ENCODE measurements around the gene WDR13.
A peak's percentile ranks its signal among the peaks of the same experiment; 100 is the strongest.
"Not testable (repeated sequence)": the region's sequence is repeated elsewhere in the genome, so short reads cannot be mapped to it uniquely, and the experiment has no call there.

WDR13 gene

GRCh38 chrX:48597353-48598264 lies at the start of gene WDR13:
Gene WDR13 (plus strand): TSS chrX:48597492. CDS start chrX:48597997, 505 bp downstream.
- peak; percentile 94 for DNase-seq

- no peak for DNase-seq
Observed at GRCh38 chrX:48548871-48549270, 48.4 kb upstream of the WDR13 start.

- DNase-seq = not testable (repeated sequence)
Observed at GRCh38 chrX:48555731-48556325, 41.5 kb upstream of the WDR13 start.

- DNase-seq = no peak
Observed at GRCh38 chrX:48558271-48558670, 39.0 kb upstream of the WDR13 start.

- no peak for DNase-seq
Observed at GRCh38 chrX:48559636-48560035, 37.7 kb upstream of the WDR13 start.

GRCh38 chrX:48560056-48560455 lies 37.2 kb upstream of the WDR13 start:
- DNase-seq = no peak

- DNase-seq = no peak
Observed at GRCh38 chrX:48560681-48561080, 36.6 kb upstream of the WDR13 start.

- no peak for DNase-seq
Observed at GRCh38 chrX:48569958-48570357, 27.3 kb upstream of the WDR13 start.

GRCh38 chrX:48573690-48574269 lies 23.5 kb upstream of the WDR13 start:
- peak; percentile 35 for DNase-seq

GRCh38 chrX:48574270-48575266 lies 22.7 kb upstream of the WDR13 start, which contains the start of gene RBM3:
Gene RBM3 (plus strand): TSS chrX:48574484. CDS start chrX:48575181, 697 bp downstream.
- peak; percentile 96 for DNase-seq

- no peak for DNase-seq
Observed at GRCh38 chrX:48575642-48576041, 21.6 kb upstream of the WDR13 start.

GRCh38 chrX:48576108-48576507 lies 21.2 kb upstream of the WDR13 start:
- no peak for DNase-seq

GRCh38 chrX:48578661-48579128 lies 18.6 kb upstream of the WDR13 start:
- no peak for DNase-seq

GRCh38 chrX:48579259-48579658 lies 18.0 kb upstream of the WDR13 start:
- no peak for DNase-seq

GRCh38 chrX:48580662-48581061 lies 16.6 kb upstream of the WDR13 start:
- no peak for DNase-seq

GRCh38 chrX:48584698-48585097 lies 12.6 kb upstream of the WDR13 start:
- no peak for DNase-seq

- no peak for DNase-seq
Observed at GRCh38 chrX:48589482-48590162, 7.7 kb upstream of the WDR13 start.

- peak; percentile 30 for DNase-seq
Observed at GRCh38 chrX:48590203-48591103, 6.8 kb upstream of the WDR13 start.

- no peak for DNase-seq
Observed at GRCh38 chrX:48591255-48591791, 6.0 kb upstream of the WDR13 start.

- no peak for DNase-seq
Observed at GRCh38 chrX:48592971-48593370, 4.3 kb upstream of the WDR13 start.

Measured in RPMI8226 (cell line).